ENCODE measurements around the gene ENOX2. TPM values are rescaled to one million over a fixed set of nuclear protein-coding genes. Genes with fewer than 3 reads are reported as not detected.

The ENOX2 gene
- total and polyA plus RNA-seq, 2 donors (not counting 1 experiment from before 2014, with no cell fraction given) = 5.1 to 18.8 TPM

- intact Hi-C loops (cut with micrococcal nuclease) = no loop called here
- Histone ChIP-seq H3K9ac (ENCODE audit: low read length) (no peak overlapping the region), H3K27me3 (replicated peaks in 1 of 4; ENCODE audit: control extremely low read depth in 1 of 4, control insufficient read depth in 3 of 4, insufficient read depth in 4 of 4, low read length in 3 of 4) (no peaks in the 10 kb centered on the region), H3K9me3 (ENCODE audit: control extremely low read depth in 1 of 3, control insufficient read depth in 2 of 3, insufficient read depth in 1 of 3, low read length in 2 of 3) (no peaks in the 10 kb centered on the region), H4K20me1 (ENCODE audit: control insufficient read depth, insufficient read depth, low read length, poor library complexity, severe bottlenecking) (no peaks in the 10 kb centered on the region), H3K4me3 (ENCODE audit: control extremely low read depth in 1 of 5, extremely low read depth in 1 of 5, insufficient read depth in 1 of 5, low read depth in 2 of 5, low read length in 4 of 5) (no peak overlapping the region), H3K36me3 (replicated peaks in 1 of 2; ENCODE audit: control extremely low read depth in 1 of 2, control insufficient read depth in 1 of 2, extremely low read depth in 1 of 2, insufficient read depth in 2 of 2, low read length in 1 of 2) (no peaks in the 10 kb centered on the region), H2AFZ (ENCODE audit: insufficient read depth, low read depth, low read length, poor library complexity, severe bottlenecking) (no peak overlapping the region), H3K4me1 (ENCODE audit: control insufficient read depth in 2 of 2, insufficient read depth in 2 of 2, low read length in 2 of 2) (no peaks in the 10 kb centered on the region), H3K79me2 (ENCODE audit: control insufficient read depth, insufficient read depth, low read length) (no peaks in the 10 kb centered on the region), H3K27ac (ENCODE audit: low read length in 2 of 2) (no peak overlapping the region), H3K4me2 (replicated peaks; ENCODE audit: low read depth, low read length, poor library complexity, severe bottlenecking) (no peak overlapping the region)
- CTCF ChIA-PET = no interaction called here
- TF ChIP-seq EZH2 (IDR thresholded peaks at IDR 0.05; ENCODE audit: borderline replicate concordance, insufficient read depth, low read depth, low read length, poor library complexity, severe bottlenecking) = no peak
- TF ChIP-seq CTCF (IDR thresholded peaks at IDR 0.05) = no peak
- WGBS (ENCODE audit: insufficient coverage) = no CpG with 5 or more reads among the region's 1 CpG
- Mint-ChIP-seq H3K4me3 (no peak overlapping the region), H3K27ac (no peak overlapping the region), H3K9me3 (ENCODE audit: insufficient read depth) (no peaks in the 10 kb centered on the region), H3K27me3 (no peaks in the 10 kb centered on the region), H3K4me1 (peaks cover 2% of the 10 kb centered on the region)
- DNase-seq (no peak), ATAC-seq (ENCODE audit: low read depth) (no peak)
- POLR2A ChIA-PET = no interaction called here
Measured at GRCh38 chrX:130896026-130896425, 7.0 kb downstream of the ENOX2 start.

- no peaks in the 10 kb centered on the region for H3K27me3 Mint-ChIP-seq
- H3K9me3 Mint-ChIP-seq (ENCODE audit: insufficient read depth) = no peaks in the 10 kb centered on the region
- POLR2A ChIA-PET = no interaction called here
- Histone ChIP-seq H3K4me3 (ENCODE audit: control extremely low read depth in 1 of 5, extremely low read depth in 1 of 5, insufficient read depth in 1 of 5, low read depth in 2 of 5, low read length in 4 of 5) (no peak overlapping the region), H3K9ac (ENCODE audit: low read length) (no peak overlapping the region), H2AFZ (ENCODE audit: insufficient read depth, low read depth, low read length, poor library complexity, severe bottlenecking) (no peak overlapping the region), H3K4me2 (replicated peaks; ENCODE audit: low read depth, low read length, poor library complexity, severe bottlenecking) (no peak overlapping the region), H3K27me3 (replicated peaks in 1 of 4; ENCODE audit: control extremely low read depth in 1 of 4, control insufficient read depth in 3 of 4, insufficient read depth in 4 of 4, low read length in 3 of 4) (no peaks in the 10 kb centered on the region), H3K27ac (ENCODE audit: low read length in 2 of 2) (no peak overlapping the region), H3K36me3 (replicated peaks in 1 of 2; ENCODE audit: control extremely low read depth in 1 of 2, control insufficient read depth in 1 of 2, extremely low read depth in 1 of 2, insufficient read depth in 2 of 2, low read length in 1 of 2) (no peaks in the 10 kb centered on the region), H3K9me3 (ENCODE audit: control extremely low read depth in 1 of 3, control insufficient read depth in 2 of 3, insufficient read depth in 1 of 3, low read length in 2 of 3) (no peaks in the 10 kb centered on the region), H4K20me1 (ENCODE audit: control insufficient read depth, insufficient read depth, low read length, poor library complexity, severe bottlenecking) (no peaks in the 10 kb centered on the region), H3K4me1 (ENCODE audit: control insufficient read depth in 2 of 2, insufficient read depth in 2 of 2, low read length in 2 of 2) (no peaks in the 10 kb centered on the region), H3K79me2 (ENCODE audit: control insufficient read depth, insufficient read depth, low read length) (no peaks in the 10 kb centered on the region)
- ATAC-seq (ENCODE audit: low read depth) (no peak), DNase-seq (no peak)
- TF ChIP-seq EZH2 (IDR thresholded peaks at IDR 0.05; ENCODE audit: borderline replicate concordance, insufficient read depth, low read depth, low read length, poor library complexity, severe bottlenecking) (no peak), CTCF (IDR thresholded peaks at IDR 0.05) (no peak)
- H3K4me1 Mint-ChIP-seq = no peaks in the 10 kb centered on the region
- no peak overlapping the region for H3K4me3 Mint-ChIP-seq
- CTCF ChIA-PET = no interaction called here
- intact Hi-C loops (cut with micrococcal nuclease) = no loop called here
- H3K27ac Mint-ChIP-seq = no peak overlapping the region
- no CpG with 5 or more reads among the region's 2 CpGs for WGBS (ENCODE audit: insufficient coverage)
Measured at GRCh38 chrX:130895299-130895698, 7.7 kb downstream of the ENOX2 start.
